CD14-positive monocyte (primary cell): ENCODE data around the gene IKZF3. TPM values are rescaled to one million over a fixed set of nuclear protein-coding genes. Genes with fewer than 3 reads are reported as not detected.
"Not testable (repeated sequence)": the region's sequence is repeated elsewhere in the genome, so short reads cannot be mapped to it uniquely, and the experiment has no call there.

Experiments used
- DNase-seq, 3 donors: peaks; one replicate each; pipeline ENCODE4 v3.0.0-alpha.2; 2011 to 2022
- H2AFZ ChIP-seq: 2 replicates; pipeline ENCODE4 v1.6.0; 2012; ENCODE audit warnings: mild to moderate bottlenecking, low read depth, low read length, inconsistent platforms; ENCODE audit not compliant: insufficient read depth, poor library complexity, severe bottlenecking
- H3K27ac ChIP-seq, 2 donors: 1 replicate in 1 of 2; 2 replicates in 1 of 2; pipeline ENCODE4 v1.5.1; 2012 to 2013; ENCODE audit warnings: low read length in 2 of 2, control low read depth in 1 of 2, inconsistent platforms in 1 of 2, low read depth in 1 of 2, mild to moderate bottlenecking in 1 of 2
- H3K27me3 ChIP-seq, 2 donors: one replicate each; pipeline versions ENCODE4 v1.6.0 to v1.6.1; 2011 to 2013; ENCODE audit warnings: low read length in 2 of 2; ENCODE audit not compliant: control insufficient read depth in 2 of 2, insufficient read depth in 2 of 2
- H3K36me3 ChIP-seq, 2 donors: replicated peaks in 1 of 2; 1 replicate in 1 of 2; 2 replicates in 1 of 2; pipeline versions ENCODE4 v1.5.1 to v1.6.1; 2012 to 2013; ENCODE audit warnings: low read length in 2 of 2, control low read depth in 1 of 2, inconsistent platforms in 1 of 2, mild to moderate bottlenecking in 1 of 2; ENCODE audit not compliant: insufficient read depth in 2 of 2, control insufficient read depth in 1 of 2
- H3K4me1 ChIP-seq, 2 donors: 1 replicate in 1 of 2; 2 replicates in 1 of 2; pipeline versions ENCODE4 v1.5.1 to v1.6.1; 2012 to 2013; ENCODE audit warnings: low read length in 2 of 2, control low read depth in 1 of 2, inconsistent platforms in 1 of 2, mild to moderate bottlenecking in 1 of 2, moderate library complexity in 1 of 2; ENCODE audit not compliant: insufficient read depth in 2 of 2, control insufficient read depth in 1 of 2
- H3K4me2 ChIP-seq: replicated peaks from 2 replicates; pipeline ENCODE3; 2012; ENCODE audit warnings: low read length, moderate library complexity, mild to moderate bottlenecking; ENCODE audit not compliant: poor library complexity, severe bottlenecking; ENCODE audit errors: extremely low read depth
- H3K4me3 ChIP-seq, 3 experiments: fragments of 200-600 bp in 1 of 3; sonication (generic) in 1 of 3; replicated peaks in 1 of 3; 1 replicate in 2 of 3; 2 replicates in 1 of 3; pipeline ENCODE4 v1.5.1; 2011 to 2013; ENCODE audit warnings: low read length in 3 of 3, mild to moderate bottlenecking in 3 of 3, control low read depth in 2 of 3, low read depth in 2 of 3, inconsistent platforms in 1 of 3, moderate library complexity in 1 of 3
- H3K79me2 ChIP-seq: 2 replicates; pipeline ENCODE4 v1.6.0; 2012; ENCODE audit warnings: mild to moderate bottlenecking, control low read depth, inconsistent platforms, low read length, moderate library complexity; ENCODE audit not compliant: insufficient read depth
- H3K9ac ChIP-seq: 2 replicates; pipeline ENCODE4 v1.6.0; 2017; ENCODE audit warnings: low read length, mild to moderate bottlenecking; ENCODE audit not compliant: insufficient read depth, poor library complexity, severe bottlenecking
- H3K9me3 ChIP-seq, 2 donors: replicated peaks in 1 of 2; 1 replicate in 1 of 2; 2 replicates in 1 of 2; pipeline versions ENCODE4 v1.5.1 to v1.6.1; 2012 to 2013; ENCODE audit warnings: low read length in 2 of 2, control low read depth in 1 of 2; ENCODE audit not compliant: control insufficient read depth in 1 of 2, insufficient read depth in 1 of 2
- H4K20me1 ChIP-seq: 2 replicates; pipeline ENCODE4 v1.6.0; 2012; ENCODE audit warnings: mild to moderate bottlenecking, low read length, control low read depth, moderate library complexity; ENCODE audit not compliant: insufficient read depth
- H3K27ac Mint-ChIP-seq, 7 donors: one replicate each; pipeline ENCODE4 v1.8.0; 2020; ENCODE audit warnings: mild to moderate bottlenecking in 7 of 7, mixed read lengths in 7 of 7, moderate library complexity in 6 of 7, inconsistent platforms in 2 of 7
- H3K27me3 Mint-ChIP-seq, 3 donors: one replicate each; pipeline ENCODE4 v1.8.0; 2021 to 2022; ENCODE audit warnings: low read depth in 3 of 3, mild to moderate bottlenecking in 3 of 3, mixed read lengths in 3 of 3, moderate library complexity in 3 of 3, inconsistent platforms in 1 of 3
- H3K36me3 Mint-ChIP-seq, 2 donors: one replicate each; pipeline ENCODE4 v1.8.0; 2020; ENCODE audit warnings: mixed read lengths in 2 of 2, inconsistent platforms in 1 of 2, mild to moderate bottlenecking in 1 of 2
- H3K4me1 Mint-ChIP-seq: one replicate; pipeline ENCODE4 v1.8.0; 2020; ENCODE audit warnings: mild to moderate bottlenecking, mixed read lengths
- H3K4me3 Mint-ChIP-seq, 2 donors: one replicate each; pipeline ENCODE4 v1.8.0; 2020; ENCODE audit warnings: mild to moderate bottlenecking in 2 of 2, mixed read lengths in 2 of 2, moderate library complexity in 1 of 2
- H3K9me3 Mint-ChIP-seq, 7 donors: one replicate each; pipeline ENCODE4 v1.8.0; 2020 to 2022; ENCODE audit warnings: mixed read lengths in 7 of 7, mild to moderate bottlenecking in 6 of 7, moderate library complexity in 6 of 7, inconsistent platforms in 2 of 7
- CTCF ChIP-seq: fragments of 200-600 bp; IDR thresholded peaks from one replicate; pipeline ENCODE4 v1.8.0; 2022; ENCODE audit warnings: antibody characterized with exemption, mild to moderate bottlenecking
- WGBS: methylation state at CpG from one replicate; pipeline ENCODE4 v1.1.5; 2013; ENCODE audit warnings: missing lambda C conversion rate; ENCODE audit not compliant: insufficient coverage; 5-methylcytosine and 5-hydroxymethylcytosine counted together
- intact Hi-C, 2 donors: fragments of 100-400 bp; cut with micrococcal nuclease; formaldehyde crosslinking; loops; one replicate each; pipeline versions ENCODE4 v1.15.0 to v1.15.1; 2023
- polyA plus RNA-seq, 3 donors: library from polyadenylated mRNA; depleted of rRNA in 1 of 3; unstranded in 2 of 3; stranded (reverse) in 1 of 3; fragments of 300-500 nt in 2 of 3; fragments of >200 nt in 1 of 3; fragmentation: Illumina TruSeq in 2 of 3; gene quantifications; 1 replicate in 2 of 3; 2 replicates in 1 of 3; pipeline ENCODE4 v1.2.3, GENCODE V29; 2012 to 2021

IKZF3 gene
- polyA plus RNA-seq, 3 donors = 0.05 to 0.15 (median 0.05) TPM

GRCh38 chr17:39887078-39887477 lies 23.0 kb upstream of the IKZF3 start:
- H3K36me3 Mint-ChIP-seq = no peaks in the 10 kb centered on the region
- Histone ChIP-seq H3K27ac (no peak overlapping the region), H3K4me2 (no peak overlapping the region), H3K9me3 (no peaks in the 10 kb centered on the region), H3K79me2 (no peaks in the 10 kb centered on the region), H3K4me3 (no peak overlapping the region), H2AFZ (no peak overlapping the region), H3K4me1 (peaks cover 0 to 7% of the 10 kb centered on the region in 2 donors), H3K27me3 (peaks cover 0 to 2% of the 10 kb centered on the region in 2 donors), H3K36me3 (no peaks in the 10 kb centered on the region), H4K20me1 (no peaks in the 10 kb centered on the region), H3K9ac (no peak overlapping the region)
- no peak for DNase-seq
- H3K27ac Mint-ChIP-seq = no peak overlapping the region
- H3K4me3 Mint-ChIP-seq = no peak overlapping the region
- TF ChIP-seq CTCF = no peak
- H3K4me1 Mint-ChIP-seq = peaks cover 3% of the 10 kb centered on the region
- peaks cover 9 to 26% (median 12%) of the 10 kb centered on the region in 3 donors for H3K27me3 Mint-ChIP-seq
- peaks cover 0 to 5% (median 0%) of the 10 kb centered on the region in 7 donors for H3K9me3 Mint-ChIP-seq
- intact Hi-C loops = no loop called here

- peaks cover 9 to 28% (median 12%) of the 10 kb centered on the region in 3 donors for H3K27me3 Mint-ChIP-seq
- H3K9me3 ChIP-seq, H3K36me3 ChIP-seq, H3K79me2 ChIP-seq, H3K27me3 ChIP-seq, H3K4me3 ChIP-seq, H3K4me2 ChIP-seq, H3K9ac ChIP-seq, H2AFZ ChIP-seq, DNase-seq, H3K9me3 Mint-ChIP-seq, H3K27ac ChIP-seq, H3K36me3 Mint-ChIP-seq, intact Hi-C loops, H4K20me1 ChIP-seq, H3K4me1 ChIP-seq, H3K27ac Mint-ChIP-seq, H3K4me3 Mint-ChIP-seq, H3K4me1 Mint-ChIP-seq: not testable (repeated sequence)
- 82% methylated on average over 2 of the region's 5 CpGs for WGBS
These were observed 22.0 kb upstream of the IKZF3 start for GRCh38 chr17:39886102-39886501.
